Measurements from ENCODE around the gene COX5A. TPM values are rescaled to one million over a fixed set of nuclear protein-coding genes. Genes with fewer than 3 reads are reported as not detected.
"Not testable (repeated sequence)": the region's sequence is repeated elsewhere in the genome, so short reads cannot be mapped to it uniquely, and the experiment has no call there.

Gene COX5A
- total RNA-seq, 1 donor from 2014 or later = 191 TPM

DNA sequence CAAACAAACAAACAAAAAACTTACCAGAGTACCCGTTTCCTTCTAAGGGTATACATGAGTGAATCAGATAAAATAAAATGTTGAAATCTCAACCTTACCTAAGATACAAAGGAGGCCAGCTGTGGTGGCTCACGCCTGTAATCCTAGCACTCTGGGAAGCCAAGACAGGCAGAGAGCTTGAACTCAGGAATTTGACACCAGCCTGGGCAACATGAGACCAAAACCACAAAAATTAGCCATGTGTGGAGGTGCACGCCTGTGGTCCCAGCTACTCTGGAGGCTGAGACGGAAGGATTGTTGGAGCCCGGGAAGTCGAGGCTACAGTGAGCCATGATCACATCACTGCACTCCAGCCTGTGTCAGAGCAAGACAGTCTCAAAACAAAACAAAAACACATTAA lies 20.2 kb downstream of the COX5A start:
- H3K27ac Mint-ChIP-seq = no peak overlapping the region
- no peaks in the 10 kb centered on the region for H3K27me3 Mint-ChIP-seq
- no peaks in the 10 kb centered on the region for H3K9me3 Mint-ChIP-seq (ENCODE audit: low read depth)
- TF ChIP-seq, protein P1, sequence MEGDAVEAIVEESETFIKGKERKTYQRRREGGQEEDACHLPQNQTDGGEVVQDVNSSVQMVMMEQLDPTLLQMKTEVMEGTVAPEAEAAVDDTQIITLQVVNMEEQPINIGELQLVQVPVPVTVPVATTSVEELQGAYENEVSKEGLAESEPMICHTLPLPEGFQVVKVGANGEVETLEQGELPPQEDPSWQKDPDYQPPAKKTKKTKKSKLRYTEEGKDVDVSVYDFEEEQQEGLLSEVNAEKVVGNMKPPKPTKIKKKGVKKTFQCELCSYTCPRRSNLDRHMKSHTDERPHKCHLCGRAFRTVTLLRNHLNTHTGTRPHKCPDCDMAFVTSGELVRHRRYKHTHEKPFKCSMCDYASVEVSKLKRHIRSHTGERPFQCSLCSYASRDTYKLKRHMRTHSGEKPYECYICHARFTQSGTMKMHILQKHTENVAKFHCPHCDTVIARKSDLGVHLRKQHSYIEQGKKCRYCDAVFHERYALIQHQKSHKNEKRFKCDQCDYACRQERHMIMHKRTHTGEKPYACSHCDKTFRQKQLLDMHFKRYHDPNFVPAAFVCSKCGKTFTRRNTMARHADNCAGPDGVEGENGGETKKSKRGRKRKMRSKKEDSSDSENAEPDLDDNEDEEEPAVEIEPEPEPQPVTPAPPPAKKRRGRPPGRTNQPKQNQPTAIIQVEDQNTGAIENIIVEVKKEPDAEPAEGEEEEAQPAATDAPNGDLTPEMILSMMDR (IDR thresholded peaks at IDR 0.05; ENCODE audit: unreplicated experiment) = no peak
- H3K4me3 Mint-ChIP-seq (ENCODE audit: low read depth) = no peak overlapping the region
- H3K4me1 Mint-ChIP-seq (ENCODE audit: low read depth) = no peaks in the 10 kb centered on the region
- peaks cover 29% of the 10 kb centered on the region for H3K36me3 Mint-ChIP-seq (ENCODE audit: insufficient read depth)
- no peak for DNase-seq (ENCODE audit: low spot score, unreplicated experiment)

DNA sequence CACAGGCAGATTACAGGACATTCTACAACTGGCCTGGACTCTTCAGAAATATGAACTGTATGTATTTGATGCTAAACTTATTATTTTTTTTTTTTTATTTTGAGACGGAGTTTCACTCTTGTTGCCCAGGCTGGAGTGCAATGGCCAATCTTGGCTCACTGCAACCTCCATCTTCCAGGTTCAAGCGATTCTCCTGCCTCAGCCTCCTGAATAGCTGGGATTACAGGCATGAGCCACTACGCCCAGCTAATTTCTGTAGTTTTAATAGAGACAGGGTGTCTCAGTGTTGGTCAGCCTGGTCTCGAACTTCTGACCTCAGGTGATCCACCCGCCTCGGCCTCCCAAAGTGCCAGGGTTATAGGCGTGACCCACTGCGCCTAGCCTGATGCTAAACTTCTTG lies 24.1 kb downstream of the COX5A start:
- H3K4me1 Mint-ChIP-seq (ENCODE audit: low read depth); H3K9me3 Mint-ChIP-seq (ENCODE audit: low read depth); H3K27me3 Mint-ChIP-seq; H3K4me3 Mint-ChIP-seq (ENCODE audit: low read depth); DNase-seq (ENCODE audit: low spot score, unreplicated experiment); H3K27ac Mint-ChIP-seq: not testable (repeated sequence)
- H3K36me3 Mint-ChIP-seq (ENCODE audit: insufficient read depth) = peaks cover 11% of the 10 kb centered on the region

DNA sequence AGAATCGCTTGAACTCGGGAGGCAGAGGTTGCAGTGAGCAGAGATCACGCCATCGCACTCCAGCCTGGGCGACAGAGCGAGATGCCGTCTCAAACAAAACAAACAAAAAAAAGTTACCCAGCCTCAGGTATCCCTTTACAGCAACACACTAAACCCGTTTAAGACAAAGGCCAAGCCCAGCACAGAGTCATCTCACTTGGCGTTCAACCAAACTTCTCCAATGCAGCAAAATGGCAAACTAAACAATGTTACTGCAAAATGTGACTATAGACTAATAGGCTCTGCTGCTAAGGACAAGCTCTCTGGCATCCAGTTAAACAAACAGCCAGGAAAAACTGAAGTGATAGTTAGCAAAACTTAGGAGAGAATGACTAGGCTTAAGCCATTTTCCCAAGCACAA lies 24.8 kb downstream of the COX5A start:
- H3K27me3 Mint-ChIP-seq = no peaks in the 10 kb centered on the region
- no peak overlapping the region for H3K4me3 Mint-ChIP-seq (ENCODE audit: low read depth)
- TF ChIP-seq, protein P1 (IDR thresholded peaks at IDR 0.05; ENCODE audit: unreplicated experiment) = no peak
- no peak for DNase-seq (ENCODE audit: low spot score, unreplicated experiment)
- H3K36me3 Mint-ChIP-seq (ENCODE audit: insufficient read depth) = peaks cover 6% of the 10 kb centered on the region
- H3K9me3 Mint-ChIP-seq (ENCODE audit: low read depth) = no peaks in the 10 kb centered on the region
- peaks cover 5% of the 10 kb centered on the region for H3K4me1 Mint-ChIP-seq (ENCODE audit: low read depth)
- H3K27ac Mint-ChIP-seq = no peak overlapping the region

DNA sequence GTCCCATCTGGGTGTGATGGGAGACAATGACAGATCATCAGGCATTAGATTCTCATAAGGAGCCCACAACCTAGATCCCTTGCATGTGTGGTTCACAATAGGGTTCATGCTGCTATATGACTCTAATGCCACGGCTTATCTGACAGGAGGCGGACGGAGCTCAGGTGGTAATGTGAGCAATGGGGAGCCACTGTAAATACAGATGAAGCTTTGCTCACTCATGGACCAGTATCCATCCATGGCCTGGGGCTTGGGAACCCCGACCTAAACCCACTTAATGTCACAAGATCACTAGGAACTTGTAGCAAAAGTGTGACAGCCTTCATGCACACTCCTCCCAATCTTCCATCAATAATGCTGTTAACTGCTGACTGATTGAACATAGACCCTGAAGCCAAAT lies 29.2 kb downstream of the COX5A start:
- H3K4me3 Mint-ChIP-seq (ENCODE audit: low read depth) = peak overlapping the region; percentile 22
- no peak overlapping the region for H3K27ac Mint-ChIP-seq

DNA sequence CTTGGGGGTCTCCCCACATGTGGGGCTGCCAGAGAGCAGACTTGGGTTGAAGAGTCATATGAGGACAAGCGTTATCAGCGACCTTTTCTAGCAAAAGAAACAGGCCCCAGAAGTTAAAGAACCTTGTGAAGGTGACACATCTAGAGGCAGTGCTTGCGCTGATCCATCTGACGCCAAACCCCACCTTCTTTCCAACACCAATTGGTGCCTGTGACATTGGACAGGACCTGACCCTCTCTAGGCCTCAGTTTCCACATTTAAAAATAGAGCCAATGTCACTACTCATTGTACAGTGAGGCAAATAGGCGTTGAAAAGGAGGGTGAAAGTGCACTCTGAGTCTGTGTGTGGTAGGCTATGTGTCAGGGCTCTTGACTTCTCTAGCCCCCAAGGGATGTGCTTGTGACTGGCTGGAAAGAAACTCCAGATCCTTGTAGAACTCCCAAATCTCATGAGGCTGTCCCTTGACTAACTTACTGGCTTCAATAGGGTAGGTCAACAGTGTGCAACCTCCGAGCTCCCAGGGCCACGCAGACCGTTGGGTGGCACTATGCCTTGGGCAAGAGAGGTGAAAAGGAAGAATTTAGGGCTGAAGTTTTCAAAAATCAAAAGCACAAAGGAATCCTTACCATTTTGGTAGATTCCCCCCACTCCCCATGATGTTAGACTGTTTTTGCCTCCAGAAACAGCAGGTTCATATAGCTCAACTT lies 30.6 kb downstream of the COX5A start:
- peak overlapping the region; percentile 96 for H3K27ac Mint-ChIP-seq
- TF ChIP-seq, protein P1 (IDR thresholded peaks at IDR 0.05; ENCODE audit: unreplicated experiment) = no peak
- peak overlapping the region; percentile 100 for H3K4me3 Mint-ChIP-seq (ENCODE audit: low read depth)
- DNase-seq (ENCODE audit: low spot score, unreplicated experiment) = no peak
- H3K9me3 Mint-ChIP-seq (ENCODE audit: low read depth) = no peaks in the 10 kb centered on the region
- H3K27me3 Mint-ChIP-seq = no peaks in the 10 kb centered on the region
- H3K4me1 Mint-ChIP-seq (ENCODE audit: low read depth) = peaks cover 21% of the 10 kb centered on the region
- H3K36me3 Mint-ChIP-seq (ENCODE audit: insufficient read depth) = peaks cover 12% of the 10 kb centered on the region

More for the DNA sequence above, 29.2 kb downstream of the COX5A start:
- Mint-ChIP-seq H3K9me3 (ENCODE audit: low read depth) (no peaks in the 10 kb centered on the region), H3K27me3 (no peaks in the 10 kb centered on the region), H3K4me1 (ENCODE audit: low read depth) (peaks cover 21% of the 10 kb centered on the region), H3K36me3 (ENCODE audit: insufficient read depth) (peaks cover 8% of the 10 kb centered on the region)
- TF ChIP-seq, protein P1 (IDR thresholded peaks at IDR 0.05; ENCODE audit: unreplicated experiment) = no peak
- DNase-seq (ENCODE audit: low spot score, unreplicated experiment) = no peak
